Type B pancreatic cell (in vitro differentiated cells): Measurements from ENCODE around the gene VEGFC. TPM values are rescaled to one million over a fixed set of nuclear protein-coding genes. Genes with fewer than 3 reads are reported as not detected.

Experiments used
- DNase-seq: peaks from one replicate; pipeline ENCODE4 v3.0.0; 2021; ENCODE audit warnings: mixed read lengths; ENCODE audit not compliant: unreplicated experiment; ENCODE audit errors: extremely low spot score
- H3K27ac Mint-ChIP-seq: 2 replicates; pipeline ENCODE4 v1.8.0; 2021; ENCODE audit warnings: mild to moderate bottlenecking, mixed read lengths
- H3K27me3 Mint-ChIP-seq: 2 replicates; pipeline ENCODE4 v1.8.0; 2021; ENCODE audit warnings: mixed read lengths
- H3K36me3 Mint-ChIP-seq: 2 replicates; pipeline ENCODE4 v1.8.0; 2021; ENCODE audit warnings: mixed read lengths
- H3K4me1 Mint-ChIP-seq: one replicate; pipeline ENCODE4 v1.8.0; 2021; ENCODE audit warnings: mixed read lengths; ENCODE audit not compliant: unreplicated experiment
- H3K4me3 Mint-ChIP-seq: 2 replicates; pipeline ENCODE4 v1.8.0; 2021; ENCODE audit warnings: mild to moderate bottlenecking, mixed read lengths
- H3K9me3 Mint-ChIP-seq: 2 replicates; pipeline ENCODE4 v1.8.0; 2021; ENCODE audit warnings: mixed read lengths
- CTCF ChIP-seq: fragments of 200-600 bp; sonication (generic); conservative IDR thresholded peaks from 2 replicates; pipeline ENCODE4 v1.5.0; 2021; ENCODE audit warnings: antibody characterized with exemption, mild to moderate bottlenecking
- total RNA-seq: library from RNA; stranded (reverse); gene quantifications from 2 replicates; pipeline ENCODE4 v1.2.1, GENCODE V29; 2021; ENCODE audit warnings: low replicate concordance

The VEGFC gene
- total RNA-seq, 1 donor from 2014 or later: 3.2 TPM

GRCh38 chr4:176762661-176763308 is 29.9 kb downstream of the VEGFC start:
- no peak for TF ChIP-seq CTCF
- no peak overlapping the region for H3K4me3 Mint-ChIP-seq
- DNase-seq: no peak
- peaks cover 4% of the 10 kb centered on the region for H3K9me3 Mint-ChIP-seq
- no peaks in the 10 kb centered on the region for H3K4me1 Mint-ChIP-seq
- no peak overlapping the region for H3K27ac Mint-ChIP-seq
- H3K36me3 Mint-ChIP-seq: no peaks in the 10 kb centered on the region
- H3K27me3 Mint-ChIP-seq: no peaks in the 10 kb centered on the region

GRCh38 chr4:176761872-176762271 is 30.9 kb downstream of the VEGFC start:
- no peak for DNase-seq
- Mint-ChIP-seq H3K27ac (no peak overlapping the region), H3K36me3 (no peaks in the 10 kb centered on the region), H3K4me3 (no peak overlapping the region), H3K9me3 (peaks cover 4% of the 10 kb centered on the region), H3K4me1 (no peaks in the 10 kb centered on the region), H3K27me3 (no peaks in the 10 kb centered on the region)
- no peak for TF ChIP-seq CTCF

- no peak for TF ChIP-seq CTCF
- no peak for DNase-seq
- Mint-ChIP-seq H3K36me3 (no peaks in the 10 kb centered on the region), H3K27me3 (no peaks in the 10 kb centered on the region), H3K4me3 (no peak overlapping the region), H3K9me3 (peaks cover 4% of the 10 kb centered on the region), H3K4me1 (no peaks in the 10 kb centered on the region), H3K27ac (no peak overlapping the region)
These were observed 32.3 kb downstream of the VEGFC start for GRCh38 chr4:176760471-176760870.

GRCh38 chr4:176758731-176759130 is 34.0 kb downstream of the VEGFC start:
- DNase-seq: no peak
- H3K4me1 Mint-ChIP-seq: no peaks in the 10 kb centered on the region
- no peak overlapping the region for H3K27ac Mint-ChIP-seq
- no peak overlapping the region for H3K4me3 Mint-ChIP-seq
- H3K36me3 Mint-ChIP-seq: no peaks in the 10 kb centered on the region
- no peaks in the 10 kb centered on the region for H3K27me3 Mint-ChIP-seq
- no peak for TF ChIP-seq CTCF
- H3K9me3 Mint-ChIP-seq: no peaks in the 10 kb centered on the region

GRCh38 chr4:176758323-176758722 is 34.4 kb downstream of the VEGFC start:
- no peaks in the 10 kb centered on the region for H3K36me3 Mint-ChIP-seq
- H3K9me3 Mint-ChIP-seq: no peaks in the 10 kb centered on the region
- H3K27me3 Mint-ChIP-seq: no peaks in the 10 kb centered on the region
- no peak overlapping the region for H3K4me3 Mint-ChIP-seq
- DNase-seq: no peak
- H3K4me1 Mint-ChIP-seq: peaks cover under 1% of the 10 kb centered on the region
- no peak for TF ChIP-seq CTCF
- H3K27ac Mint-ChIP-seq: no peak overlapping the region

- TF ChIP-seq CTCF: no peak
- no peaks in the 10 kb centered on the region for H3K27me3 Mint-ChIP-seq
- no peaks in the 10 kb centered on the region for H3K36me3 Mint-ChIP-seq
- DNase-seq: no peak
- H3K27ac Mint-ChIP-seq: no peak overlapping the region
- no peak overlapping the region for H3K4me3 Mint-ChIP-seq
- H3K4me1 Mint-ChIP-seq: peaks cover 5% of the 10 kb centered on the region
- no peaks in the 10 kb centered on the region for H3K9me3 Mint-ChIP-seq
These were observed 37.1 kb downstream of the VEGFC start for GRCh38 chr4:176755613-176756012.
